ENCODE data around the gene ARL6IP5.

GRCh38 chr3:69090021-69090420, 5.3 kb downstream of the ARL6IP5 start:
- no peak for TF ChIP-seq CTCF (IDR thresholded peaks at IDR 0.05)
- TF ChIP-seq POLR2A (IDR thresholded peaks at IDR 0.05), result no peak

All from tibial nerve (tissue), 3 donors.